OCI-LY7 (cell line): Measurements from ENCODE around the gene LYPD5. TPM values are rescaled to one million over a fixed set of nuclear protein-coding genes. Genes with fewer than 3 reads are reported as not detected.

ENCODE experiments used
- BruUV-seq: library from RNA; stranded (reverse); fragments of 400-500 nt; replicated peaks from 2 replicates; lab custom pipeline; 2021; lab: Mats Ljungman, UMichigan
- CTCF ChIA-PET: fragments of 300-600 bp; sonication (Branson Sonifier 250); formaldehyde crosslinking; loops from one replicate; lab custom pipeline; 2022; ENCODE audit warnings: antibody characterized with exemption; ENCODE audit not compliant: unreplicated experiment; lab: Charles Lee
- POLR2A ChIA-PET: fragments of 300-600 bp; sonication (Branson Sonifier 250); formaldehyde crosslinking; loops from one replicate; lab custom pipeline; 2022; ENCODE audit warnings: antibody characterized with exemption; lab: Charles Lee
- DNase-seq: peaks from one replicate; pipeline ENCODE4 v3.0.0-alpha.2; 2015; ENCODE audit warnings: low spot score
- H2AFZ ChIP-seq: fragments of 200-600 bp; sonication (generic), shearing (Covaris generic); 2 replicates; pipeline ENCODE4 v1.6.1; 2014; ENCODE audit warnings: mild to moderate bottlenecking, antibody characterized with exemption, low read length, moderate library complexity
- H3K27ac ChIP-seq: fragments of 200-600 bp; sonication (generic); 2 replicates; pipeline ENCODE4 v1.5.1; 2014; ENCODE audit warnings: mixed run types, low read depth, mild to moderate bottlenecking, moderate library complexity, low read length, inconsistent platforms; ENCODE audit not compliant: poor library complexity, severe bottlenecking
- H3K36me3 ChIP-seq: fragments of 200-600 bp; sonication (generic); 2 replicates; pipeline ENCODE4 v1.6.1; 2014; ENCODE audit warnings: mild to moderate bottlenecking, antibody characterized with exemption, low read length, moderate library complexity, mixed read lengths; ENCODE audit not compliant: insufficient read depth
- H3K4me1 ChIP-seq: fragments of 200-600 bp; sonication (generic); 2 replicates; pipeline ENCODE4 v1.5.1; 2014; ENCODE audit warnings: mild to moderate bottlenecking, low read length; ENCODE audit not compliant: insufficient read depth, poor library complexity, severe bottlenecking
- H3K4me2 ChIP-seq: fragments of 200-600 bp; sonication (generic); 2 replicates; pipeline ENCODE4 v1.6.1; 2014; ENCODE audit warnings: mild to moderate bottlenecking, low read length
- H3K4me3 ChIP-seq: fragments of 200-600 bp; sonication (generic); 2 replicates; pipeline ENCODE4 v1.5.1; 2014; ENCODE audit warnings: mild to moderate bottlenecking, low read depth, low read length; ENCODE audit not compliant: poor library complexity, severe bottlenecking
- H3K79me2 ChIP-seq: fragments of 200-600 bp; sonication (generic); 2 replicates; pipeline ENCODE4 v1.6.1; 2016; ENCODE audit warnings: low read depth, mild to moderate bottlenecking, low read length, moderate library complexity, mixed read lengths; ENCODE audit not compliant: insufficient read depth
- H3K9me2 ChIP-seq: fragments of 200-600 bp; sonication (generic); 2 replicates; pipeline ENCODE4 v1.6.1; 2016; ENCODE audit warnings: mild to moderate bottlenecking, low read length, mixed read lengths; ENCODE audit not compliant: insufficient read depth
- H3K9me3 ChIP-seq: fragments of 200-600 bp; sonication (generic); 2 replicates; pipeline ENCODE4 v1.6.1; 2014; ENCODE audit warnings: mild to moderate bottlenecking, mixed run types, low read length, mixed read lengths
- H4K20me1 ChIP-seq: fragments of 200-600 bp; sonication (generic); 2 replicates; pipeline ENCODE4 v1.6.1; 2014; ENCODE audit warnings: mild to moderate bottlenecking, antibody characterized with exemption, low read length, moderate library complexity, mixed read lengths; ENCODE audit not compliant: insufficient read depth
- CTCF ChIP-seq: fragments of 200-600 bp; sonication (generic); conservative IDR thresholded peaks from 2 replicates; pipeline ENCODE4 v1.5.1; 2014; ENCODE audit warnings: mild to moderate bottlenecking, antibody characterized with exemption, low read length, moderate library complexity, mixed read lengths
- EZH2phosphoT487 ChIP-seq: fragments of 200-600 bp; sonication (generic); IDR thresholded peaks from 2 replicates; pipeline ENCODE4 v1.6.1; 2018; ENCODE audit warnings: low read depth, borderline replicate concordance, mild to moderate bottlenecking, mixed run types, antibody characterized with exemption, low read length, moderate library complexity, mixed read lengths
- intact Hi-C: fragments of 100-400 bp; cut with micrococcal nuclease; formaldehyde crosslinking; loops from one replicate; pipeline ENCODE4 v1.10.0; 2022; ENCODE audit not compliant: unreplicated experiment
- total RNA-seq, 2 experiments: library from RNA; depleted of rRNA in 1 of 2; stranded (reverse); fragments of >200 nt in 1 of 2; shearing (Covaris generic) in 1 of 2; gene quantifications; 2 replicates each; pipeline ENCODE4 v1.2.3, GENCODE V29; 2014 to 2022

LYPD5 gene
- total RNA-seq, 2 experiments from 2014 or later, result not detected

GRCh38 chr19:43768273-43769050 lies 33.8 kb downstream of the LYPD5 start:
- intact Hi-C loops, result no loop called here
- H4K20me1 ChIP-seq, result no peaks in the 10 kb centered on the region
- H3K9me2 ChIP-seq, result no peaks in the 10 kb centered on the region
- CTCF ChIA-PET, result interaction anchor here (0.7 kb wide), 1 partner anchor 8 kb away, joined by 3 read pairs; no protein-coding TSS in a partner anchor
- no peak overlapping the region for H2AFZ ChIP-seq
- no peak overlapping the region for H3K4me3 ChIP-seq
- TF ChIP-seq CTCF (no peak), EZH2phosphoT487 (no peak)
- POLR2A ChIA-PET, result interaction anchor here (1.1 to 6.7 kb wide), 2 partner anchors 8 to 10 kb away, joined by 3 to 49 read pairs; partner anchors contain the start of gene KCNN4
- H3K9me3 ChIP-seq, result no peaks in the 10 kb centered on the region
- H3K27ac ChIP-seq, result peak overlapping the region; percentile 96
- no TSS peak for BruUV-seq
- peaks cover 87% of the 10 kb centered on the region for H3K36me3 ChIP-seq
- H3K4me2 ChIP-seq, result no peak overlapping the region
- no peak for DNase-seq
- H3K79me2 ChIP-seq, result no peaks in the 10 kb centered on the region
- peaks cover 54% of the 10 kb centered on the region for H3K4me1 ChIP-seq

- no peak overlapping the region for H3K4me3 ChIP-seq
- no peaks in the 10 kb centered on the region for H3K9me3 ChIP-seq
- DNase-seq, result no peak
- no TSS peak for BruUV-seq
- POLR2A ChIA-PET, result interaction anchor here (6.7 kb wide), 1 partner anchor 11 kb away, joined by 49 read pairs; the partner anchor contains the start of gene KCNN4
- intact Hi-C loops, result no loop called here
- peak overlapping the region; percentile 96 for H3K27ac ChIP-seq
- H3K79me2 ChIP-seq, result no peaks in the 10 kb centered on the region
- no peak overlapping the region for H2AFZ ChIP-seq
- H4K20me1 ChIP-seq, result no peaks in the 10 kb centered on the region
- peaks cover 53% of the 10 kb centered on the region for H3K4me1 ChIP-seq
- H3K4me2 ChIP-seq, result no peak overlapping the region
- TF ChIP-seq EZH2phosphoT487 (no peak), CTCF (no peak)
- no peaks in the 10 kb centered on the region for H3K9me2 ChIP-seq
- H3K36me3 ChIP-seq, result peaks cover 81% of the 10 kb centered on the region
- CTCF ChIA-PET, result no interaction called here
These were observed 34.4 kb downstream of the LYPD5 start for GRCh38 chr19:43767818-43768217.

GRCh38 chr19:43767316-43767715 lies 34.9 kb downstream of the LYPD5 start:
- Histone ChIP-seq H4K20me1 (no peaks in the 10 kb centered on the region), H2AFZ (no peak overlapping the region), H3K36me3 (peaks cover 76% of the 10 kb centered on the region), H3K9me2 (no peaks in the 10 kb centered on the region), H3K9me3 (no peaks in the 10 kb centered on the region), H3K4me2 (peak overlapping the region; percentile 81; the same call in 1 of the 2 replicates), H3K4me3 (no peak overlapping the region), H3K4me1 (peaks cover 54% of the 10 kb centered on the region), H3K27ac (peak overlapping the region; percentile 96), H3K79me2 (no peaks in the 10 kb centered on the region)
- DNase-seq, result no peak
- BruUV-seq, result no TSS peak
- ChIA-PET CTCF (no interaction called here), POLR2A (interaction anchor here (0.7 to 6.7 kb wide), 2 partner anchors 11 to 12 kb away, joined by 4 to 49 read pairs; partner anchors contain the start of genes KCNN4 and SMG9)
- no peak for TF ChIP-seq CTCF
- intact Hi-C loops, result no loop called here
